ENCODE results near the gene AHDC1.

GRCh38 chr1:27599605-27600497 is 4.1 kb downstream of the AHDC1 start:
- no peak for TF ChIP-seq CTCF (IDR thresholded peaks at IDR 0.05)
- TF ChIP-seq POLR2A (IDR thresholded peaks at IDR 0.05) = no peak
